ENCODE measurements around the gene SOCS3. TPM values are rescaled to one million over a fixed set of nuclear protein-coding genes. Genes with fewer than 3 reads are reported as not detected.
A peak's percentile ranks its signal among the peaks of the same experiment; 100 is the strongest.
"Not testable (repeated sequence)": the region's sequence is repeated elsewhere in the genome, so short reads cannot be mapped to it uniquely, and the experiment has no call there.

The SOCS3 gene
- total RNA-seq, 1 experiment from 2014 or later = 166 TPM

- no peak for DNase-seq (ENCODE audit: low read depth, low spot score)
- in situ Hi-C loops (cut with HindIII; ENCODE audit: low pct_unique_long_range_greater_than_20kb, low sequenced_read_pairs) = no loop called here
These were observed 35.3 kb downstream of the SOCS3 start for GRCh38 chr17:78324391-78325075.

DNA sequence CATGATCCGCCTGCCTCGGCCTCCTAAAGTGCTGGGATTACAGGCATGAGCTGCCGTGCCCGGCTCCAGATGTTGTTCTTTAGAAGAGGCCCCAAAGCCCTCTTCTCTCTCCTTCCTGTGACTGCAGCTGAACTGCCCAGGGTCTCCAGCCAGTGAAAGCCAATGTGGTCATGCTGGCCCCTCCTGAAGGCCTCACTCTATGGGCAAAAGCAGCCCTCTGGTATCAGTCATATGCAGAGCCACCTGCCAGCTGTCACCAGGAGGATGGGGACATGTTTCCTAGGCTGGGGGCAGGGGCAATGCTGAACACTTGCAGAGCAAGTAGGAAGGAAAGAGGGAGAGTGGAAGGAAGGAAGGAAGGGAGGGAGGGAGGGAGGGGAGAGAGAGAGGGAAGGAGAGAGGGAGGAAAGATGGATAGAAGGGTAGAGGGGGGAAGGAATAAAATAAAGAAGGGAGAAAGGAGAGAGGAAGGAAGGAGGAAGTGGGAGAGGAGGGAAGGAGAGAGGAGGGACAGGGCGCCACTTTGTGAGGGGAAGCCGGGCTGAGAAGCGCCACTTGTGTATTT lies 36.0 kb downstream of the SOCS3 start:
- no peak for DNase-seq (ENCODE audit: low read depth, low spot score)
- in situ Hi-C loops (cut with HindIII; ENCODE audit: low pct_unique_long_range_greater_than_20kb, low sequenced_read_pairs) = no loop called here

DNA sequence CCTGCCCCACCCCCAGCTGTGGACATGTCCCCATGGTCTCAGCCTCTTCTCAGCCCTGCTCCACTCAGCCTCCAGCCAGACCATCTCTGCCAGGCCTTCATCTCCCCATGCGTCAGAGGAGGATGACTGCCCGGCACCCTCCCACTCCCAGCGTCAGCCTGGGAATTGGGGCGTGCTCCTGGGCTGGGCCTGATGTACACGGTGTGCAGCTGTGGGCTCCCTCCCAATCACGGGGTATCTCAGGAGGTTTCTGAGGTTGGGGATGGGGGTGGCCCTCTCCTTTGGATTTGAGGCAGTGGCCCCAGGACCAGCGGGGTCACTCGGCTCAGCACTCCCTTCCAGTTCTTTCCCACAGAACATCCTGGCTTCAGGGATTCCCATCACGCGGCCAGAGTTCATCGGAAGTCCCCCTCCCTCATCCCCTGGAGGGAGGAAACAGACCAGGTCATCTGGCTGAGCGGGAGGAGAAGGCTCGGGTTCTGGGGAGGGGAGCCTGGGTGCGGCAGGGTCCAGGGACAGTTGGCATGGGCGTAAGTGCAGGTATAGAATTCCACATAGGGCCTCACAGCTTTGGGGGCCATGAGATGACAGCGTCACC lies 36.9 kb downstream of the SOCS3 start:
- no peak for DNase-seq (ENCODE audit: low read depth, low spot score)
- in situ Hi-C loops (cut with HindIII; ENCODE audit: low pct_unique_long_range_greater_than_20kb, low sequenced_read_pairs) = no loop called here

DNA sequence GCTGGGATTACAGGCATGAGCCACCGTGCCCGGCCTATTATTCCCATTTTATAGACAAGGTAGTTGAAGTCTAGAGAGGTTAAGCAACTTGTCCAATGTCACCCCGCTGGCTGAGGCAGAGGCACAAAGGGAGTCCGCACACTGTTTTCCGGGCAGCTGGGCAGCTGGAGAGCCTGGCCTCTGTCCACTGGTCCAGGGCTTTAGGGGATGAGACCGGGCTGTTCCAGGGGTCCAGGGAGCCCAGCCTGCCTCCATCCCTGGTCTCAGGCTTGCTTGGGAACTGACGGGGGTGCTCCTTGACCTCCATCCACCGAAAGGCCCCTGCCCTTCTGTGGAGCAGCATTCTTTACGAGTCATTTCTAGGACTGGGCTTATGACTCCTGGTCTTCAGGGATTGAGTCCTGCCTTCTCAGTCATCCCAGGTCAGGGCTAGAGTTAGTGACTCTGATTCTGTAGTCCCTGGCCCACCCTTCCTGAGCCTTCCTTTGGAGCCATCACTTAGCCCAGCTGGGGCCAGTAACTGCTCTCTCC lies 37.5 kb downstream of the SOCS3 start:
- in situ Hi-C loops (cut with HindIII; ENCODE audit: low pct_unique_long_range_greater_than_20kb, low sequenced_read_pairs) = no loop called here
- no peak for DNase-seq (ENCODE audit: low read depth, low spot score)

GRCh38 chr17:78318843-78319242 lies 41.0 kb downstream of the SOCS3 start:
- in situ Hi-C loops (cut with HindIII; ENCODE audit: low pct_unique_long_range_greater_than_20kb, low sequenced_read_pairs) = no loop called here
- DNase-seq (ENCODE audit: low read depth, low spot score) = no peak

DNA sequence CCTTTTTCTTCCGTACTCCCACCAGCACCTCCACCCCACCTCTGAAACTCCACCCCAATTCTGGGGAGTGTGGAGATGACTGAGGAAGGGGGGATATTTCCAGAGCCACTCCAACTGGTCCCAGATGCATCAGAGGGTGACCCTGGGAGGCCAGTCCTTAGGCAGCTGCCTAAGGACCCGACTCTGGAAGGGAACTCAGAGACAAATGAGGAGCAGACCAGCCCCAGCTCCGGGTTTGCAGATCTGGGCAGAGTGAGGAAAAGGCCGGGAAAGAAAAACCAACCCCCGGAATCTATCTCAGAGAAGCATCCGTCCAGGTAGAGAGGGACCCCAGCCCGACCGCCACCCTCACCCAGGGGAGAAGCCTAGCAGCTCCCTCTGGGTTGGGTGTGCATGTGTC lies 41.5 kb downstream of the SOCS3 start:
- in situ Hi-C loops (cut with HindIII; ENCODE audit: low pct_unique_long_range_greater_than_20kb, low sequenced_read_pairs) = no loop called here
- no peak for DNase-seq (ENCODE audit: low read depth, low spot score)

GRCh38 chr17:78317794-78318400 lies 42.0 kb downstream of the SOCS3 start:
- in situ Hi-C loops (cut with HindIII; ENCODE audit: low pct_unique_long_range_greater_than_20kb, low sequenced_read_pairs) = no loop called here
- DNase-seq (ENCODE audit: low read depth, low spot score) = no peak

- peak; percentile 27 for DNase-seq (ENCODE audit: low read depth, low spot score)
- in situ Hi-C loops (cut with HindIII; ENCODE audit: low pct_unique_long_range_greater_than_20kb, low sequenced_read_pairs) = no loop called here
These were observed 42.7 kb downstream of the SOCS3 start for GRCh38 chr17:78316867-78317789.

DNA sequence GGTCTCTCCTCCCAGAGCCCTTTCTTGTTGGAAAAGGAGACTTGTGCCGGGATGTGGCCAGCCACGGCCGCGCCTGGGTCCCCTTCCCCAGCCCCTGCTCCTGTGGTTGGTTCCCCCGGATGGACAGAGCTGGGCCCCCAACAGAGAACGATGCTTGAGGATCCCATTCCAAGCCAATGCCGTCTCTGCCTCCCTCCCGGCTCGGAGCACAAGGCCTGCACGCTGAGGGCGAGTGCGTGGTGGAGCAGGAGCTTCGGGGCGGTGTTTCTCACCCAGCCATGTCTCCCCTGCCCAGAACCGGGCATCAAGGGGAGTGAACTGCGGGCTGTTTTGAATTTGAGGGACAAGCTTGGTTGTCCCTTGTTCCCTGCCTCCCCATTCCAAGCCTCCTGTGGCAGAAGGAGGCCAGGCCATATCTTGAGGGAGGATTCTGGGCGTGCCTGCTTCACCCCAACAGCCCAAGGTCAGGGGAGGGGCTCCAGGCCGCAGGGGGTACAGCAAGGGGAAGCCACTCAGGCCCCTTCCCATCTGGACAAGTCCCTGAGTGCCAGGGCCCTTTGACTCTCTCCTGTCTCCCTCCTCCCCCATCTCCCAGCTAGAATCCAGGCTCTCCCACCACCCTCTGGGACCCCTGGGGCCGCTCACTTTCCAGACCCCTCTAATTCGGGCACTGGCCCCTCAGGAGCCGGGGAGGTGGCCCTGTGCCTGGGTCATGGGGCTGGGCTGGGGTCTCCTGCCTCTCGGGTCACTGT lies 43.6 kb downstream of the SOCS3 start:
- no peak for DNase-seq (ENCODE audit: low read depth, low spot score)
- in situ Hi-C loops (cut with HindIII; ENCODE audit: low pct_unique_long_range_greater_than_20kb, low sequenced_read_pairs) = no loop called here

- DNase-seq (ENCODE audit: low read depth, low spot score) = no peak
- in situ Hi-C loops (cut with HindIII; ENCODE audit: low pct_unique_long_range_greater_than_20kb, low sequenced_read_pairs) = no loop called here
These were observed 44.3 kb downstream of the SOCS3 start for GRCh38 chr17:78315355-78316114.

- DNase-seq (ENCODE audit: low read depth, low spot score) = no peak
- in situ Hi-C loops (cut with HindIII; ENCODE audit: low pct_unique_long_range_greater_than_20kb, low sequenced_read_pairs) = no loop called here
These were observed 45.1 kb downstream of the SOCS3 start for GRCh38 chr17:78314683-78315354.

DNA sequence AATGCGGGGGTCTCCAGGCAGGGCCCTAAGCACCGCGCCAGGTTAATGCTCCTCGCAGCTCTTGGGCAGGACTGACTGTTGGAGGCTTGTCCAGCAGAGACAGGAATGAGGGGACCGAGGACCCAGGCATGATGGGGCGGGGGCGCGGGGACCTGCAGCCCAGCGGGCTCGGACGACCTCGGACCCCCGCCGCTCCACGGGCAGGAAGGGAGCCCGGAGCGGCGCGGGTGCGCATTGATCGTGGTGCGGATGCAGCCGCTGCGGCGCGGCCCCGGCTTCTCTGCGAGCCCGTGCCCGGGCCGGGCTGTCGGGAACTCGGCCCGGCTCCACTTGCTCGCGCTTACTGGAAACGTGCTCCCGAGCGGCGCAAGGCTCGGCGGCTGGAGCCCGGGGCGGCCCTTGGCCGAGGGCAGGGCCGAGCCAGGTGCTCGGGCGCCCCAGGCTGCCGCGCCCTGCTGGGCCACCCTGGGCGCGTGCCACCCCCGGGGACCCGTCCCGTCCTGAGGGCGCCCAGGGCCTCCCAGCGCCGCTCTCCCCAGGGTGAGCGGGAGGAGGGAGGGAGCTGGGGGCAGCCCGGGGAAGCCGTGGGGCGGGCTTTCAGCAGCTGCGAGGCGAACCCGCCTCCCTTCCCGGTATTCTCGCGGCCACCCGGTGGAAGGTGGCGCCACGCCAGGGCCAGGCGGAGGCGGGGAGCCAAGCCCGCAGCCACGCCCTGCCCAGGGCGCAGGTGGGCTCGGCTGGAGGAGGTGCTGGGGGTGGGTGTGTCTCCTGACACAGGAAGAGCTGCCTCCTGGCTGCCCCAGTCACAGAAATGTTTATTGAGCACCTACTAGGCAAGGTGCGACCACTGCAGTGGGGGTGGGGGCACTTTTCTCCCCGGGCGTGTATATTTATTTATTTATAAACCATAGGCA lies 45.9 kb downstream of the SOCS3 start:
- in situ Hi-C loops (cut with HindIII; ENCODE audit: low pct_unique_long_range_greater_than_20kb, low sequenced_read_pairs) = no loop called here
- DNase-seq (ENCODE audit: low read depth, low spot score) = peak; percentile 42

- DNase-seq (ENCODE audit: low read depth, low spot score); in situ Hi-C loops (cut with HindIII; ENCODE audit: low pct_unique_long_range_greater_than_20kb, low sequenced_read_pairs): not testable (repeated sequence)
These were observed 50.1 kb downstream of the SOCS3 start for GRCh38 chr17:78309659-78310255.

- in situ Hi-C loops (cut with HindIII; ENCODE audit: low pct_unique_long_range_greater_than_20kb, low sequenced_read_pairs) = no loop called here
- peak; percentile 41 for DNase-seq (ENCODE audit: low read depth, low spot score)
These were observed 51.8 kb downstream of the SOCS3 start for GRCh38 chr17:78307887-78308638.
